Stimulated activated CD8-positive, alpha-beta memory T cell treated with anti-CD3 and anti-CD28 coated beads, Interleukin-15, amount 100 ng/mL, for 24 hours (primary cell): ENCODE results near the gene STKLD1.
"Not testable (repeated sequence)": the region's sequence is repeated elsewhere in the genome, so short reads cannot be mapped to it uniquely, and the experiment has no call there.

Experiments used
- DNase-seq: peaks from one replicate; pipeline ENCODE4 v3.0.0-alpha.2; 2020; ENCODE audit warnings: low read depth

The STKLD1 gene

GRCh38 chr9:133386338-133386737 lies 10.2 kb downstream of the STKLD1 start:
- DNase-seq: no peak

GRCh38 chr9:133387680-133388079 lies 11.5 kb downstream of the STKLD1 start:
- no peak for DNase-seq

- DNase-seq: no peak
Observed at GRCh38 chr9:133389025-133389557, 12.9 kb downstream of the STKLD1 start.

- DNase-seq: no peak
Observed at GRCh38 chr9:133389562-133389961, 13.4 kb downstream of the STKLD1 start.

GRCh38 chr9:133390713-133391112 lies 14.5 kb downstream of the STKLD1 start:
- no peak for DNase-seq

GRCh38 chr9:133391449-133391848 lies 15.3 kb downstream of the STKLD1 start:
- DNase-seq: not testable (repeated sequence)

- not testable (repeated sequence) for DNase-seq
Observed at GRCh38 chr9:133392308-133392707, 16.1 kb downstream of the STKLD1 start.

- DNase-seq: no peak
Observed at GRCh38 chr9:133393399-133393798, 17.2 kb downstream of the STKLD1 start.

GRCh38 chr9:133394687-133395271 lies 18.6 kb downstream of the STKLD1 start:
- DNase-seq: no peak

- no peak for DNase-seq
Observed at GRCh38 chr9:133396952-133397351, 20.8 kb downstream of the STKLD1 start.

GRCh38 chr9:133397370-133397769 lies 21.2 kb downstream of the STKLD1 start:
- DNase-seq: no peak

GRCh38 chr9:133397895-133398294 lies 21.7 kb downstream of the STKLD1 start:
- no peak for DNase-seq

- DNase-seq: no peak
Observed at GRCh38 chr9:133400292-133400691, 24.1 kb downstream of the STKLD1 start.

- DNase-seq: no peak
Observed at GRCh38 chr9:133401588-133401987, 25.4 kb downstream of the STKLD1 start.

- DNase-seq: no peak
Observed at GRCh38 chr9:133402689-133403088, 26.5 kb downstream of the STKLD1 start.

GRCh38 chr9:133403766-133404453 lies 27.7 kb downstream of the STKLD1 start:
- no peak for DNase-seq

GRCh38 chr9:133404454-133405002 lies 28.4 kb downstream of the STKLD1 start:
- DNase-seq: no peak

- DNase-seq: no peak
Observed at GRCh38 chr9:133405508-133406438, 29.6 kb downstream of the STKLD1 start.

- DNase-seq: peak; percentile 65
Observed at GRCh38 chr9:133406480-133407307, 30.5 kb downstream of the STKLD1 start.

GRCh38 chr9:133408042-133408441 lies 31.9 kb downstream of the STKLD1 start:
- DNase-seq: no peak

- DNase-seq: no peak
Observed at GRCh38 chr9:133415170-133415569, 39.0 kb downstream of the STKLD1 start.
